HFFc6 (cell line): ENCODE measurements around the gene UBE4B. TPM values are rescaled to one million over a fixed set of nuclear protein-coding genes. Genes with fewer than 3 reads are reported as not detected.

Experiments
- DNase-seq: peaks from one replicate; pipeline ENCODE4 v3.0.0-alpha.2; 2018
- H3K27ac Mint-ChIP-seq: 2 replicates; pipeline ENCODE4 v1.8.0; 2020; ENCODE audit warnings: mild to moderate bottlenecking, mixed read lengths
- H3K27me3 Mint-ChIP-seq: 2 replicates; pipeline ENCODE4 v1.8.0; 2021; ENCODE audit warnings: mild to moderate bottlenecking, moderate library complexity, mixed read lengths; ENCODE audit not compliant: insufficient read depth
- H3K36me3 Mint-ChIP-seq: 2 replicates; pipeline ENCODE4 v1.8.0; 2021; ENCODE audit warnings: low read depth, mixed read lengths
- H3K4me1 Mint-ChIP-seq: 2 replicates; pipeline ENCODE4 v1.8.0; 2020; ENCODE audit warnings: low read depth, mixed read lengths
- H3K4me3 Mint-ChIP-seq: 2 replicates; pipeline ENCODE4 v1.8.0; 2020; ENCODE audit warnings: mild to moderate bottlenecking, moderate library complexity, mixed read lengths
- H3K9me3 Mint-ChIP-seq: 2 replicates; pipeline ENCODE4 v1.8.0; 2020; ENCODE audit warnings: mild to moderate bottlenecking, mixed read lengths
- CTCF ChIP-seq: fragments of 200-600 bp; sonication (generic); IDR thresholded peaks from 2 replicates; pipeline ENCODE4 v1.5.0; 2021; ENCODE audit warnings: antibody characterized with exemption, mild to moderate bottlenecking
- total RNA-seq, 6 experiments: library from RNA; stranded (reverse); fragmentation: NEBNext Ultra II Directional; extraction: Animal tissue kit (Norgen Biotek cat#: 25700); gene quantifications; 2 replicates in 1 of 6; 3 replicates in 5 of 6; pipeline ENCODE4 v1.2.3, GENCODE V29; 2021

The UBE4B gene
- total RNA-seq, 6 experiments from 2014 or later: 46.2 to 66.0 (median 58.6) TPM

DNA sequence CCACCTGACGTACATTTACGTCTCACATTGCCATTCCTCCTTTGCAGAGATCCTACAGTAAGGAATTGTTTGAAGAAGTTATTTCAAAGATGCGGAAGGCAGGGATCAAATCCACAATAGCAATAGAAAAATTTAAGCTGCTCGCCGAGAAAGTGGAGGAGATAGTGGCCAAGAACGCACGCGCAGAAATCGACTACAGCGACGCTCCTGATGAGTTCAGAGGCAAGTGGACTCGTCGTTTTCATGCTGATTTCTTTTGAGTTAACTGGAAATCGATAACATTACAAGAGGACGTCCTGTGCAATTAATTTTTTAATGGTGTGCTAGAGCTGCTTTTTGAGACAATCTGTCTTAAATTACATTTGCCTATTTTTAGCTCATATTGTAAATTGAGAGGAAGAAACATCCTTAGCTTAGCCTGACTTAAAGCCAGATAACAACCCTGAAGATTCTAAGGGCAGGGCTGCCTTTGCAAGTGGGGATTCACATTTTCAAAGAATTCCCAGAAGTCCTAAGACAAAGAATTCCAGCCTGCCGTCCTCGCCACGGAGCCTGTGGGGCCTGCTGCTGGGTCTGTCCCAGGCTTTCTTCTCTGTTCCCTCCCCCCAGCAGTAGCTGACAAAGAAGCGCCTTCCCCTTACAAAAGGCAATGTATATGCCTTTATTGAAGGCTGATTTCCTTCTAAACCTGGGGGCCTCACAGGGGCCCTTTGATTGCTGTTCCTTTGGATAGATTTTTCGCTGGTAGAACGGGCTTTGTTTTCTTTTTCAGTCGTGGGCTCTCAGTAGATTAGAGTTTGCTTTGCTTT is 146.0 kb downstream of the UBE4B start:
- no peak for DNase-seq
- Mint-ChIP-seq H3K27me3 (peaks cover 1% of the 10 kb centered on the region; the same call in 1 of the 2 replicates), H3K36me3 (peaks cover 28% of the 10 kb centered on the region), H3K4me3 (no peak overlapping the region), H3K27ac (no peak overlapping the region), H3K4me1 (peaks cover 5% of the 10 kb centered on the region; the same call in 1 of the 2 replicates), H3K9me3 (no peaks in the 10 kb centered on the region)
- no peak for TF ChIP-seq CTCF

DNA sequence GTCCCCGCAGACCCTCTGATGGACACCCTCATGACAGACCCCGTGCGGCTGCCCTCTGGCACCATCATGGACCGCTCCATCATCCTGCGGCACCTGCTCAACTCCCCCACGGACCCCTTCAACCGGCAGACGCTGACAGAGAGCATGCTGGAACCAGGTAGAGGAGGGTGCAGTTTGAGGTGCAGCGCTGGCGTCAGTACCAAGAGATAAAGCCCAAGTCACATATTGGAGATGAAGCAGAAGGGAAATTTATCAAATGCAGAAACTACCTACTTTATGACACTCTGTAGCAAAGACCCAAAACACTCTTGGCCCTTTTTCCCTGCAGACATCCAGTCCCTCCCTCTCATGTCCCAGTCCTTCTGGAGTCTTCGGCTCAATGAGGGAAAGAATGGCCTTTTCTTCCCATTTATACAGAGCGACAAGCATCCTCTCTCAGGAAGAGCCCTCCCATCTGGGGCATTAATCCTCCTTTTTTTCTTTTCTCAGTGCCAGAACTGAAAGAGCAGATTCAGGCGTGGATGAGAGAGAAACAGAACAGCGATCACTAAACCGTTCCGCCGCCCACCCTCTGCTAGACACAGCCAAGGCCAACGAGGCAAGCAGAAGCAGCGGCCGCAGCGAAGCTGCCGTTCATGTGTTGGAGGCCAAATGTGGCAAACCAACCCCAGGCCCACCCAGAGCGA is 146.8 kb downstream of the UBE4B start:
- TF ChIP-seq CTCF: no peak
- Mint-ChIP-seq H3K36me3 (peaks cover 31% of the 10 kb centered on the region), H3K4me1 (peaks cover 5% of the 10 kb centered on the region; the same call in 1 of the 2 replicates), H3K27me3 (peaks cover 1% of the 10 kb centered on the region; the same call in 1 of the 2 replicates), H3K4me3 (no peak overlapping the region), H3K27ac (no peak overlapping the region), H3K9me3 (no peaks in the 10 kb centered on the region)
- no peak for DNase-seq

DNA sequence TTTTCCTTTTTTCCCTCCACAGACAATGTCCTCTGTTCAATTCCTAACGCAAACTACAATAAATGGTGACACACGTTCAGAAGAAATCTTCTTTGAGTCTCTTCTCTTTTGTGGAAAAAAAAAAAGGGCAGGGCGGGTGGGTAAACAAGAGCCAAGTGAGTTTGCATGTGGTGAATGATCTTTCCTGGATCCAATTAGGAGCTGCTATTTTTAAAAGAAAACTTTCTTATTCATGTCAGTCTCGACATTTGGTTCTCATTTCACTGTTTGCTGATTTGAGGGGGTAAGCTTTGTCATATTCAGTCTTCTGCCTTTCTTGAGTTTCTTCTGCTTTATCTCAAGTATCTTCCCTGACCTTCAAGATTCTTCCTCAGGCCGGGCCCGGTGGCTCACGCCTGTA is 148.4 kb downstream of the UBE4B start:
- no peak for DNase-seq
- H3K4me3 Mint-ChIP-seq: no peak overlapping the region
- no peaks in the 10 kb centered on the region for H3K9me3 Mint-ChIP-seq
- peaks cover 6% of the 10 kb centered on the region for H3K4me1 Mint-ChIP-seq
- peaks cover 20% of the 10 kb centered on the region for H3K36me3 Mint-ChIP-seq
- peaks cover 1% of the 10 kb centered on the region; the same call in 1 of the 2 replicates for H3K27me3 Mint-ChIP-seq
- no peak for TF ChIP-seq CTCF
- H3K27ac Mint-ChIP-seq: no peak overlapping the region

DNA sequence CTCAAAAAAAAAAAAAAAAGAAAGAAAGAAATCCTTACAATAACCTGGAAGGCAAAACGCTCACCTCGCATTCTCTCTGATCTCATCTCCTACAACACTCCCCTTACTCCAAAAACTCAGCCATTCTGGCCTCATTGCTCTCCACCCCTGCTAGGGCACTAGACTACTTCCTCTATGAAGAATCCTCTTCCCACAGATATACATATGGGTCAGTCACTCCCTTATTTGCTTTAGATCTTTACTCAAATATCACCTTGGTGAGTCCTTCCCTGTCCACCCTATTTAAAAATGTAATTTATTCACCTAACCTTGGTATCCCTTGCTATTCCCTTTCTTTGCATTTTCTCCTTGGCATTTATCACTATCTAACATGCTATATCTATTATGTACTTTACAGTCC is 153.0 kb downstream of the UBE4B start:
- H3K27ac Mint-ChIP-seq: no peak overlapping the region
- DNase-seq: no peak
- peaks cover 6% of the 10 kb centered on the region; the same call in 1 of the 2 replicates for H3K36me3 Mint-ChIP-seq
- H3K9me3 Mint-ChIP-seq: no peaks in the 10 kb centered on the region
- TF ChIP-seq CTCF: no peak
- peaks cover 3% of the 10 kb centered on the region; the same call in 1 of the 2 replicates for H3K27me3 Mint-ChIP-seq
- no peak overlapping the region for H3K4me3 Mint-ChIP-seq
- peaks cover 10% of the 10 kb centered on the region for H3K4me1 Mint-ChIP-seq

DNA sequence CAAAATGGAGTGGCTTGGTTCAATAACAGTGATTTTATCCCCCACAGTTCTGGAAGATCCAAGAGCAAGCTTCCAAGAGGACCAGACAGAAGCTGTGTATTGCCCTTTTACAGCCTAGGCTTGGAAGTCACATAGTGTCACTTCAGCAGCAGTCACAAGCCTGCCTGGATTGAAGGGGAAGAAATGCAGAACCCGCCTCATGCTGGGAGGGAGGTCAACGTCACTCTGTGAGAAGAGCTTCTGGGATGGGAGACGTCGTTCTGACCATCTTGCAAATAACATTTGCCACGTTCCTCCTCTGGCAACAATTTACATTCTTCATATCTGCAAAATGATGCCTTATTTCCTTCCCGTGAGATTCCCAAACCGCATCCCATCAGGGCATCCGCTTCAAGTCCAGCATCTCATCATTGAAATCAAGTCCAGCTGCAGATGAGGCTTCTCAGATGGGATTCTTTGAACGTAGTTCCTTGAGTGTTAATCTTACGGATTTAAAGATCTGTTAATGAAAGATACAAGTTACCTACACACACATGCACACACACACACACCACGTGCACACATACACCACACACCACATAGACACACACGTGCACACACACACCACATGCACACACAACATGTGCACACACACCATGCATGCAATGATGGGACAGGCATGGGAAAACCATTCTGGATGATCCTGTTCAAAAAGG is 153.7 kb downstream of the UBE4B start:
- peak overlapping the region; percentile 25 for H3K4me3 Mint-ChIP-seq

More for the DNA sequence above, 153.7 kb downstream of the UBE4B start:
- Mint-ChIP-seq H3K9me3 (no peaks in the 10 kb centered on the region), H3K27ac (peak overlapping the region; percentile 22; the same call in 1 of the 2 replicates), H3K4me1 (peaks cover 10% of the 10 kb centered on the region), H3K27me3 (peaks cover 3% of the 10 kb centered on the region; the same call in 1 of the 2 replicates), H3K36me3 (peaks cover 6% of the 10 kb centered on the region; the same call in 1 of the 2 replicates)
- DNase-seq: peak; percentile 6
- TF ChIP-seq CTCF: no peak
